HEK293 (cell line): ENCODE results near the gene RHD.
A peak's percentile ranks its signal among the peaks of the same experiment; 100 is the strongest.

ENCODE experiments used
- HOXD13 ChIP-seq: sonication (generic); formaldehyde crosslinking; IDR thresholded peaks from 2 replicates; pipeline ENCODE4 v1.8.0; 2022; ENCODE audit warnings: missing genetic modification reagents, borderline replicate concordance
- KLF1 ChIP-seq: fragments of 450-650 bp; formaldehyde crosslinking; IDR thresholded peaks from 2 replicates; pipeline ENCODE4 v1.5.1; 2016; ENCODE audit warnings: missing biosample characterization, missing genetic modification characterization
- OVOL3 ChIP-seq: fragments of 450-650 bp; formaldehyde crosslinking; IDR thresholded peaks from 2 replicates; pipeline ENCODE4 v1.5.1; 2016; ENCODE audit warnings: missing biosample characterization, missing genetic modification characterization
- REPIN1 ChIP-seq: fragments of 450-650 bp; formaldehyde crosslinking; IDR thresholded peaks from 2 replicates; pipeline ENCODE4 v1.5.1; 2017; ENCODE audit warnings: missing biosample characterization, missing genetic modification characterization, low read depth
- TRIM28 ChIP-seq: IDR thresholded peaks from 2 replicates; pipeline ENCODE4 v1.6.1; 2011; ENCODE audit warnings: low read length, control low read depth, borderline replicate concordance
- ZBTB8A ChIP-seq: fragments of 450-650 bp; formaldehyde crosslinking; IDR thresholded peaks from 2 replicates; pipeline ENCODE4 v1.5.1; 2016; ENCODE audit warnings: missing biosample characterization, missing genetic modification characterization
- ZFP37 ChIP-seq: fragments of 450-650 bp; formaldehyde crosslinking; IDR thresholded peaks from 2 replicates; pipeline ENCODE4 v1.5.1; 2016; ENCODE audit warnings: missing biosample characterization, missing genetic modification characterization
- ZNF10 ChIP-seq: fragments of 450-650 bp; formaldehyde crosslinking; IDR thresholded peaks from 2 replicates; pipeline ENCODE4 v1.5.1; 2017; ENCODE audit warnings: missing biosample characterization, missing genetic modification characterization
- ZNF140 ChIP-seq: fragments of 450-650 bp; formaldehyde crosslinking; IDR thresholded peaks from 2 replicates; pipeline ENCODE4 v1.5.1; 2016; ENCODE audit warnings: missing biosample characterization, missing genetic modification characterization
- ZNF155 ChIP-seq: fragments of 450-650 bp; formaldehyde crosslinking; IDR thresholded peaks from 2 replicates; pipeline ENCODE4 v1.5.1; 2016; ENCODE audit warnings: missing biosample characterization, missing genetic modification characterization
- ZNF311 ChIP-seq: fragments of 450-650 bp; formaldehyde crosslinking; IDR thresholded peaks from 2 replicates; pipeline ENCODE4 v1.5.1; 2017; ENCODE audit warnings: missing biosample characterization, missing genetic modification characterization, borderline replicate concordance
- ZNF37A ChIP-seq: fragments of 450-650 bp; IDR thresholded peaks from 2 replicates; pipeline ENCODE4 v1.5.1; 2018; ENCODE audit warnings: missing biosample characterization, missing genetic modification characterization
- ZNF423 ChIP-seq: fragments of 450-650 bp; formaldehyde crosslinking; IDR thresholded peaks from 2 replicates; pipeline ENCODE4 v1.5.1; 2016; ENCODE audit warnings: missing biosample characterization, missing genetic modification characterization
- ZNF426 ChIP-seq: fragments of 450-650 bp; formaldehyde crosslinking; IDR thresholded peaks from 2 replicates; pipeline ENCODE4 v1.5.1; 2017; ENCODE audit warnings: missing biosample characterization, missing genetic modification characterization, mild to moderate bottlenecking, inconsistent platforms, moderate library complexity
- ZNF548 ChIP-seq: fragments of 450-650 bp; formaldehyde crosslinking; IDR thresholded peaks from 2 replicates; pipeline ENCODE4 v1.5.1; 2016; ENCODE audit warnings: missing biosample characterization, missing genetic modification characterization
- ZNF560 ChIP-seq: fragments of 450-650 bp; formaldehyde crosslinking; IDR thresholded peaks from 2 replicates; pipeline ENCODE4 v1.5.1; 2017; ENCODE audit warnings: missing biosample characterization, missing genetic modification characterization, borderline replicate concordance
- ZNF571 ChIP-seq: fragments of 450-650 bp; formaldehyde crosslinking; IDR thresholded peaks from 2 replicates; pipeline ENCODE4 v1.5.0; 2017; ENCODE audit warnings: missing biosample characterization, missing genetic modification characterization
- ZNF624 ChIP-seq: fragments of 450-650 bp; formaldehyde crosslinking; IDR thresholded peaks from 2 replicates; pipeline ENCODE4 v1.5.1; 2017; ENCODE audit warnings: missing biosample characterization, missing genetic modification characterization
- ZNF629 ChIP-seq: fragments of 450-650 bp; formaldehyde crosslinking; IDR thresholded peaks from 2 replicates; pipeline ENCODE4 v1.5.1; 2017; ENCODE audit warnings: missing biosample characterization, missing genetic modification characterization
- ZNF658 ChIP-seq: fragments of 450-650 bp; formaldehyde crosslinking; IDR thresholded peaks from 2 replicates; pipeline ENCODE4; 2016; ENCODE audit warnings: missing biosample characterization, missing genetic modification characterization
- ZNF664 ChIP-seq: fragments of 450-650 bp; formaldehyde crosslinking; IDR thresholded peaks from 2 replicates; pipeline ENCODE4 v1.5.1; 2016; ENCODE audit warnings: missing biosample characterization, missing genetic modification characterization
- ZNF76 ChIP-seq: fragments of 450-650 bp; formaldehyde crosslinking; IDR thresholded peaks from 2 replicates; pipeline ENCODE4; 2016; ENCODE audit warnings: low read depth, missing biosample characterization, missing genetic modification characterization, borderline replicate concordance
- ZNF777 ChIP-seq: fragments of 450-650 bp; formaldehyde crosslinking; IDR thresholded peaks from 2 replicates; pipeline ENCODE4 v1.5.1; 2017; ENCODE audit warnings: missing biosample characterization, missing genetic modification characterization, borderline replicate concordance
- ZNF830 ChIP-seq: fragments of 450-650 bp; IDR thresholded peaks from 2 replicates; pipeline ENCODE4 v1.5.0; 2018; ENCODE audit warnings: missing biosample characterization, missing genetic modification characterization, low read depth, mild to moderate bottlenecking, moderate library complexity
- ZNF843 ChIP-seq: fragments of 450-650 bp; formaldehyde crosslinking; IDR thresholded peaks from 2 replicates; pipeline ENCODE4 v1.5.1; 2016; ENCODE audit warnings: missing biosample characterization, missing genetic modification characterization
- ZSCAN23 ChIP-seq: fragments of 450-650 bp; formaldehyde crosslinking; IDR thresholded peaks from 2 replicates; pipeline ENCODE4 v1.5.1; 2016; ENCODE audit warnings: missing biosample characterization, missing genetic modification characterization
- TF ChIP-seq, protein P1 (sequence below): fragments of 450-650 bp; formaldehyde crosslinking; IDR thresholded peaks from 2 replicates; pipeline ENCODE4 v1.5.1; 2016; ENCODE audit warnings: missing biosample characterization, missing genetic modification characterization
- TF ChIP-seq, protein P2 (sequence below): fragments of 450-650 bp; formaldehyde crosslinking; IDR thresholded peaks from 2 replicates; pipeline ENCODE4 v1.5.1; 2016; ENCODE audit warnings: missing biosample characterization, missing genetic modification characterization
- TF ChIP-seq, protein P3 (sequence below): fragments of 450-650 bp; formaldehyde crosslinking; IDR thresholded peaks from 2 replicates; pipeline ENCODE4 v1.5.1; 2017; ENCODE audit warnings: missing biosample characterization, missing genetic modification characterization
- TF ChIP-seq, protein P4 (sequence below): fragments of 450-650 bp; formaldehyde crosslinking; IDR thresholded peaks from 2 replicates; pipeline ENCODE4 v1.5.1; 2016; ENCODE audit warnings: missing biosample characterization, missing genetic modification characterization
- TF ChIP-seq, protein P5 (sequence below): fragments of 450-650 bp; formaldehyde crosslinking; IDR thresholded peaks from 2 replicates; pipeline ENCODE4 v1.5.1; 2016; ENCODE audit warnings: missing biosample characterization, missing genetic modification characterization
- TF ChIP-seq, protein P6 (sequence below): fragments of 450-650 bp; formaldehyde crosslinking; IDR thresholded peaks from 2 replicates; pipeline ENCODE4; 2016; ENCODE audit warnings: missing biosample characterization, missing genetic modification characterization

The RHD gene

DNA sequence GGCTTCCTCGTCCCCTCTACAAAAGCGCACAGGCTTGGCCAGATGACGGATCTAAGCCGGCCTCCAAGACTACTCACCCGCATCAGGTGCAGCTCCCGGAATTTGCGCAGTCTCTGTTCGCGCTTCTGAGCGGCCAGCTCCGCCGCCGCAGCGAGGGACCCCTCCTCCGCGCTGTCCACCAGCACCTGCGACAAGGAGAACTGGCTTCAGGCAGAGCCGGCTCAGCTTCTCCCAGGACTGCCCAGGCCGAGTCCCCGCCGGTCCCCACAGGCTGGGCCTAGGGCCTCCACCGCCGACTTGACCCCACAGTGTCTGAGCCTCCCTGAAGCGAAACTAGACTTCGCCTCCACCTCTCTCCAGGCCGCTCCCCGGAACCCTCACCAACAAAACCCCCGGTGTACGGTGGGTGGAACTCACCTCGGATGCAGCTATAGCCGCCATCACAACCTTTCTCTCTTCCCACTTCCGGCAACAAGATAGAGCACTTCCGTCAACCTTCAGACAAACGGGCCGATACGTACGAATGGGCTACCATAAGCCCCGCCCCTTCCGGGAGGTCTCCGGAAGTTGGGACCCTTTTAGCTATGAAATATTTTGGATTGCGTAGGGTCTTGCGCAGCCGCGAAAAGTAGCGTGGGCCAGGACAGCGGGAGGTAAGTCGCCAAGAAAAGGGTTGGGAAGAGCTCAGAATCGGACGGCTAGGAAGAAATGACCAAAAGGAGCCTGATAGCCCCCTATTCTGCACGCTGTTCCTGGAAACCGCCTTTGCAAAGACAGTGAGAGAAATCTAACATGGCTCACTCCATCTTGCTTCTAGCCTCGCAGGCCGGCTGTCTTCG is 40.1 kb upstream of the RHD start, which contains the start of gene SYF2 (continued):
- TF ChIP-seq REPIN1 (tag by site-specific recombination) = no peak
- TF ChIP-seq ZNF10 (tag by site-specific recombination) = peak; percentile 60; the same call in 1 of the 2 replicates
- peak; percentile 77; the same call in 1 of the 2 replicates for TF ChIP-seq ZNF76 (tag by site-specific recombination)
- TF ChIP-seq ZSCAN23 (tag by site-specific recombination) = no peak
- TF ChIP-seq, protein P1, sequence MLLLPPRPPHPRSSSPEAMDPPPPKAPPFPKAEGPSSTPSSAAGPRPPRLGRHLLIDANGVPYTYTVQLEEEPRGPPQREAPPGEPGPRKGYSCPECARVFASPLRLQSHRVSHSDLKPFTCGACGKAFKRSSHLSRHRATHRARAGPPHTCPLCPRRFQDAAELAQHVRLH (tag by site-specific recombination) = peak; percentile 91; the same call in 1 of the 2 replicates
- TF ChIP-seq ZNF664 = no peak
- no peak for TF ChIP-seq HOXD13 (CRISPR knock-in tag)
- no peak for TF ChIP-seq ZNF548 (tag by site-specific recombination)
- TF ChIP-seq, protein P2, sequence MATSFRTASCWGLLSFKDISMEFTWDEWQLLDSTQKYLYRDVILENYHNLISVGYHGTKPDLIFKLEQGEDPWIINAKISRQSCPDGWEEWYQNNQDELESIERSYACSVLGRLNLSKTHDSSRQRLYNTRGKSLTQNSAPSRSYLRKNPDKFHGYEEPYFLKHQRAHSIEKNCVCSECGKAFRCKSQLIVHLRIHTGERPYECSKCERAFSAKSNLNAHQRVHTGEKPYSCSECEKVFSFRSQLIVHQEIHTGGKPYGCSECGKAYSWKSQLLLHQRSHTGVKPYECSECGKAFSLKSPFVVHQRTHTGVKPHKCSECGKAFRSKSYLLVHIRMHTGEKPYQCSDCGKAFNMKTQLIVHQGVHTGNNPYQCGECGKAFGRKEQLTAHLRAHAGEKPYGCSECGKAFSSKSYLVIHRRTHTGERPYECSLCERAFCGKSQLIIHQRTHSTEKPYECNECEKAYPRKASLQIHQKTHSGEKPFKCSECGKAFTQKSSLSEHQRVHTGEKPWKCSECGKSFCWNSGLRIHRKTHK (tag by site-specific recombination) = no peak
- no peak for TF ChIP-seq ZNF140 (tag by site-specific recombination)
- TF ChIP-seq ZNF658 (tag by site-specific recombination) = no peak
- no peak for TF ChIP-seq ZNF560 (tag by site-specific recombination)
- TF ChIP-seq, protein P3, sequence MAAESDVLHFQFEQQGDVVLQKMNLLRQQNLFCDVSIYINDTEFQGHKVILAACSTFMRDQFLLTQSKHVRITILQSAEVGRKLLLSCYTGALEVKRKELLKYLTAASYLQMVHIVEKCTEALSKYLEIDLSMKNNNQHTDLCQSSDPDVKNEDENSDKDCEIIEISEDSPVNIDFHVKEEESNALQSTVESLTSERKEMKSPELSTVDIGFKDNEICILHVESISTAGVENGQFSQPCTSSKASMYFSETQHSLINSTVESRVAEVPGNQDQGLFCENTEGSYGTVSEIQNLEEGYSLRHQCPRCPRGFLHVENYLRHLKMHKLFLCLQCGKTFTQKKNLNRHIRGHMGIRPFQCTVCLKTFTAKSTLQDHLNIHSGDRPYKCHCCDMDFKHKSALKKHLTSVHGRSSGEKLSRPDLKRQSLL (tag by site-specific recombination) = peak; percentile 67
- no peak for TF ChIP-seq ZNF37A (tag by site-specific recombination)
- TF ChIP-seq ZFP37 (tag by site-specific recombination) = 0 out of 2 replicates have a peak, but pooled peaks have one; percentile 16
- TF ChIP-seq ZBTB8A (tag by site-specific recombination) = 0 out of 2 replicates have a peak, but pooled peaks have one; percentile 39
- TF ChIP-seq, protein P4, sequence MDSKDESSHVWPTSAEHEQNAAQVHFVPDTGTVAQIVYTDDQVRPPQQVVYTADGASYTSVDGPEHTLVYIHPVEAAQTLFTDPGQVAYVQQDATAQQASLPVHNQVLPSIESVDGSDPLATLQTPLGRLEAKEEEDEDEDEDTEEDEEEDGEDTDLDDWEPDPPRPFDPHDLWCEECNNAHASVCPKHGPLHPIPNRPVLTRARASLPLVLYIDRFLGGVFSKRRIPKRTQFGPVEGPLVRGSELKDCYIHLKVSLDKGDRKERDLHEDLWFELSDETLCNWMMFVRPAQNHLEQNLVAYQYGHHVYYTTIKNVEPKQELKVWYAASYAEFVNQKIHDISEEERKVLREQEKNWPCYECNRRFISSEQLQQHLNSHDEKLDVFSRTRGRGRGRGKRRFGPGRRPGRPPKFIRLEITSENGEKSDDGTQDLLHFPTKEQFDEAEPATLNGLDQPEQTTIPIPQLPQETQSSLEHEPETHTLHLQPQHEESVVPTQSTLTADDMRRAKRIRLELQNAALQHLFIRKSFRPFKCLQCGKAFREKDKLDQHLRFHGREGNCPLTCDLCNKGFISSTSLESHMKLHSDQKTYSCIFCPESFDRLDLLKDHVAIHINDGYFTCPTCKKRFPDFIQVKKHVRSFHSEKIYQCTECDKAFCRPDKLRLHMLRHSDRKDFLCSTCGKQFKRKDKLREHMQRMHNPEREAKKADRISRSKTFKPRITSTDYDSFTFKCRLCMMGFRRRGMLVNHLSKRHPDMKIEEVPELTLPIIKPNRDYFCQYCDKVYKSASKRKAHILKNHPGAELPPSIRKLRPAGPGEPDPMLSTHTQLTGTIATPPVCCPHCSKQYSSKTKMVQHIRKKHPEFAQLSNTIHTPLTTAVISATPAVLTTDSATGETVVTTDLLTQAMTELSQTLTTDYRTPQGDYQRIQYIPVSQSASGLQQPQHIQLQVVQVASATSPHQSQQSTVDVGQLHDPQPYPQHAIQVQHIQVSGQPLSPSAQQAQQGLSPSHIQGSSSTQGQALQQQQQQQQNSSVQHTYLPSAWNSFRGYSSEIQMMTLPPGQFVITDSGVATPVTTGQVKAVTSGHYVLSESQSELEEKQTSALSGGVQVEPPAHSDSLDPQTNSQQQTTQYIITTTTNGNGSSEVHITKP (tag by site-specific recombination) = no peak
- TF ChIP-seq ZNF311 (tag by site-specific recombination) = no peak
- TF ChIP-seq ZNF155 = no peak
- no peak for TF ChIP-seq KLF1
- TF ChIP-seq OVOL3 (tag by site-specific recombination) = no peak
- TF ChIP-seq ZNF426 (tag by site-specific recombination) = no peak
- no peak; the same call in 1 of the 2 replicates for TF ChIP-seq ZNF843 (tag by site-specific recombination)
- no peak for TF ChIP-seq ZNF777 (tag by site-specific recombination)
- TF ChIP-seq ZNF423 (tag by site-specific recombination) = no peak
- TF ChIP-seq ZNF629 (tag by site-specific recombination) = peak; percentile 91
- TF ChIP-seq ZNF830 (tag by site-specific recombination) = no peak
- no peak for TF ChIP-seq ZNF624 (tag by site-specific recombination)
- TF ChIP-seq, protein P5, sequence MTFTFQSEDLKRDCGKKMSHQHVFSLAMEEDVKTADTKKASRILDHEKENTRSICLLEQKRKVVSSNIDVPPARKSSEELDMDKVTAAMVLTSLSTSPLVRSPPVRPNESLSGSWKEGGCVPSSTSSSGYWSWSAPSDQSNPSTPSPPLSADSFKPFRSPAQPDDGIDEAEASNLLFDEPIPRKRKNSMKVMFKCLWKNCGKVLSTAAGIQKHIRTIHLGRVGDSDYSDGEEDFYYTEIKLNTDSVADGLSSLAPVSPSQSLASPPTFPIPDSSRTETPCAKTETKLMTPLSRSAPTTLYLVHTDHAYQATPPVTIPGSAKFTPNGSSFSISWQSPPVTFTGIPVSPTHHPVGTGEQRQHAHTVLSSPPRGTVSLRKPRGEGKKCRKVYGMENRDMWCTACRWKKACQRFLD (tag by site-specific recombination) = no peak
- no peak for TF ChIP-seq ZNF571
- TF ChIP-seq, protein P6, sequence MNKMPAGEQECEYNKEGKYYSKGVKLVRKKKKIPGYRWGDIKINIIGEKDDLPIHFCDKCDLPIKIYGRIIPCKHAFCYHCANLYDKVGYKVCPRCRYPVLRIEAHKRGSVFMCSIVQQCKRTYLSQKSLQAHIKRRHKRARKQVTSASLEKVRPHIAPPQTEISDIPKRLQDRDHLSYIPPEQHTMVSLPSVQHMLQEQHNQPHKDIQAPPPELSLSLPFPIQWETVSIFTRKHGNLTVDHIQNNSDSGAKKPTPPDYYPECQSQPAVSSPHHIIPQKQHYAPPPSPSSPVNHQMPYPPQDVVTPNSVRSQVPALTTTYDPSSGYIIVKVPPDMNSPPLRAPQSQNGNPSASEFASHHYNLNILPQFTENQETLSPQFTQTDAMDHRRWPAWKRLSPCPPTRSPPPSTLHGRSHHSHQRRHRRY (tag by site-specific recombination) = no peak
- no peak for TF ChIP-seq TRIM28
